CD8-positive, alpha-beta memory T cell (primary cell): ENCODE data around the gene ABCC4. TPM values are rescaled to one million over a fixed set of nuclear protein-coding genes. Genes with fewer than 3 reads are reported as not detected.
"Not testable (repeated sequence)": the region's sequence is repeated elsewhere in the genome, so short reads cannot be mapped to it uniquely, and the experiment has no call there.

ENCODE experiments used
- CTCF ChIA-PET: fragments of 350-600 bp; sonication (Branson Sonifier 250); formaldehyde crosslinking; loops from one replicate; lab custom pipeline; 2021; ENCODE audit warnings: antibody characterized with exemption; lab: Charles Lee
- POLR2A ChIA-PET: fragments of 350-600 bp; sonication (Branson Sonifier 250); formaldehyde crosslinking; loops from one replicate; lab custom pipeline; 2021; ENCODE audit warnings: antibody characterized with exemption; lab: Charles Lee
- DNase-seq, 5 donors: peaks; one replicate each; pipeline versions ENCODE4 v3.0.0 to v3.0.0-alpha.2; 2020 to 2022; ENCODE audit warnings: mixed read lengths in 1 of 5
- H3K27ac ChIP-seq: one replicate; pipeline ENCODE4 v1.7.0; 2013; ENCODE audit warnings: low read depth, mild to moderate bottlenecking, low read length, moderate library complexity
- H3K27me3 ChIP-seq: 2 replicates; pipeline ENCODE4 v1.7.0; 2013; ENCODE audit warnings: low read length, mild to moderate bottlenecking; ENCODE audit not compliant: insufficient read depth, poor library complexity, severe bottlenecking
- H3K36me3 ChIP-seq: 2 replicates; pipeline ENCODE4 v1.7.0; 2013; ENCODE audit warnings: mild to moderate bottlenecking, low read length, moderate library complexity; ENCODE audit not compliant: insufficient read depth
- H3K4me1 ChIP-seq: 2 replicates; pipeline ENCODE4 v1.7.0; 2013; ENCODE audit warnings: mild to moderate bottlenecking, low read length, moderate library complexity; ENCODE audit not compliant: insufficient read depth
- H3K4me3 ChIP-seq: 2 replicates; pipeline ENCODE4 v1.7.0; 2013; ENCODE audit warnings: mild to moderate bottlenecking, low read length
- H3K9me3 ChIP-seq: 2 replicates; pipeline ENCODE4 v1.7.0; 2013; ENCODE audit warnings: mild to moderate bottlenecking, low read length
- H3K27ac Mint-ChIP-seq, 8 donors: one replicate each; pipeline ENCODE4 v1.8.0; 2020 to 2021; ENCODE audit warnings: mixed read lengths in 8 of 8, mild to moderate bottlenecking in 6 of 8, inconsistent platforms in 3 of 8, moderate library complexity in 3 of 8
- H3K27me3 Mint-ChIP-seq, 2 donors: one replicate each; pipeline ENCODE4 v1.8.0; 2020 to 2021; ENCODE audit warnings: mixed read lengths in 2 of 2, mild to moderate bottlenecking in 1 of 2, moderate library complexity in 1 of 2
- H3K36me3 Mint-ChIP-seq, 3 donors: one replicate each; pipeline ENCODE4 v1.8.0; 2020 to 2021; ENCODE audit warnings: mixed read lengths in 3 of 3, inconsistent platforms in 1 of 3, mild to moderate bottlenecking in 1 of 3
- H3K4me1 Mint-ChIP-seq, 3 donors: one replicate each; pipeline ENCODE4 v1.8.0; 2020 to 2021; ENCODE audit warnings: mixed read lengths in 3 of 3, inconsistent platforms in 1 of 3, mild to moderate bottlenecking in 1 of 3
- H3K4me3 Mint-ChIP-seq, 7 donors: one replicate each; pipeline ENCODE4 v1.8.0; 2020 to 2021; ENCODE audit warnings: mixed read lengths in 7 of 7, mild to moderate bottlenecking in 6 of 7, moderate library complexity in 4 of 7, inconsistent platforms in 2 of 7
- H3K9me3 Mint-ChIP-seq, 5 donors: one replicate each; pipeline ENCODE4 v1.8.0; 2020 to 2022; ENCODE audit warnings: mixed read lengths in 5 of 5, mild to moderate bottlenecking in 3 of 5, moderate library complexity in 2 of 5, inconsistent platforms in 1 of 5
- polyA plus RNA-seq: library from polyadenylated mRNA; unstranded; fragments of 300-500 nt; fragmentation: Illumina TruSeq; gene quantifications from one replicate; pipeline ENCODE4 v1.2.3, GENCODE V29; 2021
- total RNA-seq, 2 experiments: library from RNA; stranded (reverse); gene quantifications; one replicate each; pipeline ENCODE4 v1.2.3, GENCODE V29; 2021

Gene ABCC4
- total and polyA plus RNA-seq, 3 experiments from 2014 or later, result 3.0 to 12.5 (median 11.2) TPM

DNA sequence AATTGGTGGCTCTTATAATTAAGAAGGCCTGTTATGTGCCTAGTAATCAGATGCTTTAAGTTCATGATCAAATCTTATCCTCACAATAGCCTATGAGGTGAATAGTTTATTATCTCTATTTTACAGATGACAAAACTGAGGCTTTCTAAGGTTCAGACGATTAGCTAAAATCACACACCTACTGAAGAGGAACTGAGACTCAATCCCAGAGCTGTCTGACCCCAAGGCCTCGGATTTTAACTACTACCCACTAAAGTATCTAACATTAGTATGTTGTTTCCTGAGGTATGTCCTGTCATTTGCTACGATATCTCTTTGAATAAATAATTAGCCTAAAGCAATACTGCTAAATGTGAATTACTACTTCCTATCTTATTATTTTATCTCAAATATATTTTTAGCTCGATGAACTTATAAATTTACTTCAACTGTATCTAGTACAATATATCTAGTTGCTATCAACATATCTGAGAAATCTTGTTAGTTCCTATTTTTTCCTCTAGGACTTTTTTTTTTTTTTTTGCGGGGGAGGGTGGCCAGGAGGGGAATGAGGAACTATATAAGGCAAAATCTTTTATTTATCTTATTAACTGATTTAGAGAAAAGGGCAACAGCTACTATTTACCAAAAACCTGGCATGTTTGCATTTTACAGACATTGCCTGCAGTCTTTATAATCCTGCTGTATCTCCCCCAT, 118.5 kb downstream of the ABCC4 start:
- peaks cover 24 to 56% (median 43%) of the 10 kb centered on the region in 3 donors for H3K4me1 Mint-ChIP-seq
- H3K4me3 Mint-ChIP-seq, result no peak overlapping the region
- no peak overlapping the region for H3K27ac Mint-ChIP-seq
- no peak for DNase-seq
- no peaks in the 10 kb centered on the region for H3K27me3 Mint-ChIP-seq
- POLR2A ChIA-PET, result no interaction called here
- no peaks in the 10 kb centered on the region for H3K36me3 ChIP-seq
- H3K4me3 ChIP-seq, result no peak overlapping the region
- peaks cover 51% of the 10 kb centered on the region for H3K4me1 ChIP-seq
- H3K27ac ChIP-seq, result no peak overlapping the region
- no peaks in the 10 kb centered on the region for H3K27me3 ChIP-seq
- peaks cover 16 to 29% (median 20%) of the 10 kb centered on the region in 3 donors for H3K36me3 Mint-ChIP-seq
- peaks cover 0 to 3% (median 0%) of the 10 kb centered on the region in 5 donors for H3K9me3 Mint-ChIP-seq
- CTCF ChIA-PET, result interaction anchor here (1.0 to 2.2 kb wide), 3 partner anchors 10 to 221 kb away, joined by 3 to 10 read pairs (median 3); no protein-coding TSS in a partner anchor
- peaks cover 5% of the 10 kb centered on the region for H3K9me3 ChIP-seq

DNA sequence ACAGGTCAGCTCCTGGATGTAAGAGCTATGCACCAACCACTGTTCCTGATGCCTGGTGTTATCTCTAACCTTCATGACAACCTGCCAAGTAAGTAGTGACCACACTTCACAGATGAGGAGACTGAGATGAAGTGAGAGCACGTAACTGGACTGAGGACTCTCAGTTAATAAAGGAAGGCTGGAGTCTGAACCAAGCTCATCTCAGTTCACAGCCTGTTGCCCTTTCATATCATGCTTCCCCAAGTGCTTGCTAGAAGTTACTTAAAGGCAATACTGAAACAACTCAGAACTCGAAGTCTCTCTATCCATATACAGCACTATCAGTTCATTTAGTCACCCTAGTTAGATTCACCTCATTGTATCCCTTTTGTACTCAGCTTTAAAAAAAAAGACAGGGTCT, 119.7 kb downstream of the ABCC4 start:
- Mint-ChIP-seq H3K4me3 (no peak overlapping the region), H3K4me1 (peaks cover 23 to 57% (median 38%) of the 10 kb centered on the region in 3 donors), H3K36me3 (peaks cover 21 to 33% (median 31%) of the 10 kb centered on the region in 3 donors), H3K27me3 (no peaks in the 10 kb centered on the region), H3K27ac (peak overlapping the region in 3 of 8 donors; percentile 18 to 74 (median 40)), H3K9me3 (peaks cover 0 to 3% (median 0%) of the 10 kb centered on the region in 5 donors)
- Histone ChIP-seq H3K36me3 (no peaks in the 10 kb centered on the region), H3K27ac (no peak overlapping the region), H3K4me1 (peaks cover 57% of the 10 kb centered on the region), H3K4me3 (no peak overlapping the region), H3K9me3 (peaks cover 5% of the 10 kb centered on the region), H3K27me3 (no peaks in the 10 kb centered on the region)
- no peak for DNase-seq
- POLR2A ChIA-PET, result no interaction called here
- CTCF ChIA-PET, result interaction anchor here (0.9 to 2.2 kb wide), 3 partner anchors 11 to 223 kb away, joined by 3 to 10 read pairs (median 3); no protein-coding TSS in a partner anchor

DNA sequence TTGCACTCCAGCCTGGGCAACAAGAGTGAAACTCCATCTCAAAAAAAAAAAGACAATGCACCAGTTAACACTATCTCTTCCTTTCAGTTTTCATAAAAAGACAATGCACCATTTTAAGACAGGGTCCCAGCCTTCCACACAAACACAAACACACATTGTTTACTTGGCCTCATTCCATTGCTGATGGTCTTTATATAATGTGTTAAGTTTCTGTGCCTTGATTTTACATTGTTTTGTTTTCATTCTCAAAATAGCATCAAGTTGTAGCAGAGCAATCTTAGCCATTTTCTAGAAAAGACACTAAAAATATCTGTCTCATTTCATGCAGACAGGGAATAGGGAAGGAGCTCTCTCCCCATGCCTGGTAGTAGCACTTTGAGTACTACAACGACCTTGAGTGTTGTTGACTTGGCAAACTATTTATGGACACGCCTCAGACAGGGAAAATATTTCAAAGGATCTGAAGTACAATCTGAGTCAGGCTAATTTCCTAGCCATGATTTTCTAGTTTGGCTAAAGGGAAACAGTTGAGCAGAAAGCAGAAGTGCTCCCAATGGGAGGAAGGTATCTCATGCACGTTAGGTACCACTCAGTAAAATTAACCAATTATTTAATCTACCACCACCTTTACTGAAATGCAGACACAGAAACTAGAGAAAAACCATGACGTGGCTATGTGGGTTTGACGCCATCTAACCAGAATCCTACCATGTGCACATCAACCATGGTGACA, 120.6 kb downstream of the ABCC4 start:
- Histone ChIP-seq H3K4me3 (no peak overlapping the region), H3K27ac (no peak overlapping the region), H3K9me3 (peaks cover 5% of the 10 kb centered on the region), H3K36me3 (no peaks in the 10 kb centered on the region), H3K4me1 (peaks cover 52% of the 10 kb centered on the region), H3K27me3 (no peaks in the 10 kb centered on the region)
- no peak for DNase-seq
- ChIA-PET POLR2A (no interaction called here), CTCF (interaction anchor here (0.9 to 1.2 kb wide), 2 partner anchors 8 to 224 kb away, joined by 3 read pairs; no protein-coding TSS in a partner anchor)
- H3K27ac Mint-ChIP-seq, result peak overlapping the region in 1 of 8 donors; percentile 49
- peak overlapping the region in 1 of 7 donors; percentile 23 for H3K4me3 Mint-ChIP-seq
- peaks cover 23 to 36% (median 33%) of the 10 kb centered on the region in 3 donors for H3K36me3 Mint-ChIP-seq
- H3K9me3 Mint-ChIP-seq, result peaks cover 0 to 3% (median 0%) of the 10 kb centered on the region in 5 donors
- H3K4me1 Mint-ChIP-seq, result peaks cover 15 to 50% (median 29%) of the 10 kb centered on the region in 3 donors
- H3K27me3 Mint-ChIP-seq, result no peaks in the 10 kb centered on the region

DNA sequence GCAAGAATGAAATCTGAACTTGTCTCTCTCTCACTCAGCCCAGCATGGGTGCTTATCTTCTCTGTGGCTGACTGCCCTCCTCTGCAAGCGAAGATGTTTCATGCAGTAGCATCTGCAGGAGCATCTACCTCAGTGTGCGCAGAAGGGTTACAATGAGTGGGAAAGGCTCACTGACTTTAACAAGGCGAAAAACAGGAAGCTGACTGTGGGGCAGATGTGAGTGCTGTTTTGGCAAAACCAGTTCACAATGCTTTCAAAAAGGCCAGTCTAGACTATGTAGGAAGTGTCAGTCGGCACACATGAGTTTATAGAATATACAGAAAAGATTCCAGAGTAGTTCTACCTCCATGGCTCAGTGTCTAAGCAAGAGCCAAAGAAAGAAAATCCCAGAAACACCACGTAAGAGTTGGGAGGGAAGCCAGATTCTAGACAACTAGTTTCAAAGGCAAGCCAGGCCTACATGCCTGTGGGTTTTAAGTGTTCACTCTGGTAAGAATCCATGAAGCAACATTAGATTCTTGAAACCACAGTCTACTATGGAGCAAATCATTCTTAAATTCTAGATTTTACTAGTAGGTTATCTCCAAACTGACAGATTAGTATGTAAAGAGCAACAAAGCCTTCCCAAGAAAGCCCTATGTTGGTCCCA, 124.5 kb downstream of the ABCC4 start:
- Mint-ChIP-seq H3K4me3 (no peak overlapping the region), H3K27ac (peak overlapping the region in 3 of 8 donors; percentile 43 to 76 (median 72)), H3K4me1 (peaks cover 2 to 26% (median 8%) of the 10 kb centered on the region in 3 donors), H3K36me3 (peaks cover 34 to 62% (median 48%) of the 10 kb centered on the region in 3 donors), H3K9me3 (peaks cover 0 to 3% (median 0%) of the 10 kb centered on the region in 5 donors), H3K27me3 (no peaks in the 10 kb centered on the region)
- Histone ChIP-seq H3K27me3 (no peaks in the 10 kb centered on the region), H3K36me3 (no peaks in the 10 kb centered on the region), H3K9me3 (peaks cover 5% of the 10 kb centered on the region), H3K4me3 (no peak overlapping the region), H3K4me1 (peaks cover 25% of the 10 kb centered on the region), H3K27ac (no peak overlapping the region)
- peak in 1 of 5 donors; percentile 39 for DNase-seq
- ChIA-PET CTCF (interaction anchor here (1.5 kb wide), 1 partner anchor 228 kb away, joined by 5 read pairs; no protein-coding TSS in a partner anchor), POLR2A (no interaction called here)

DNA sequence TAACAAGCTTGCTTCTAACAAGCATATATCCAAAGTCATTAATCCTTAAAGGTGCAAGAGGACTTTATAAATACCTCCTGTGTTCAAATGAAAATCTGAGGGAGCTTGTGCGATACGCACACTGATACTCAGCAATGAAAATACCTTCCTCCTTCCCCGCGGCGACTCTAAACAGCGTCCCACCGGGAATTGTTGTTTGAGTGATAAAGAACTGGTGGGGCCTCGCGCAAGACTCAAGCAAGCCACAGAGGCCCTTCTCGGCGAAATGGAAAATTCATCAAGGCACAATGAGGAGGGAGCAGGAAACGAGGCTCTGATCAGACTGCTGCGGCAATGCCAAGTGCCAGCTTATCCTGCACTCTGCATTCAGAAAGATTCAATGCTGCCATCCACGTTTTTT, 126.7 kb downstream of the ABCC4 start:
- CTCF ChIA-PET, result no interaction called here
- Mint-ChIP-seq H3K27me3 (no peaks in the 10 kb centered on the region), H3K9me3 (peaks cover 0 to 3% (median 0%) of the 10 kb centered on the region in 5 donors)

DNA sequence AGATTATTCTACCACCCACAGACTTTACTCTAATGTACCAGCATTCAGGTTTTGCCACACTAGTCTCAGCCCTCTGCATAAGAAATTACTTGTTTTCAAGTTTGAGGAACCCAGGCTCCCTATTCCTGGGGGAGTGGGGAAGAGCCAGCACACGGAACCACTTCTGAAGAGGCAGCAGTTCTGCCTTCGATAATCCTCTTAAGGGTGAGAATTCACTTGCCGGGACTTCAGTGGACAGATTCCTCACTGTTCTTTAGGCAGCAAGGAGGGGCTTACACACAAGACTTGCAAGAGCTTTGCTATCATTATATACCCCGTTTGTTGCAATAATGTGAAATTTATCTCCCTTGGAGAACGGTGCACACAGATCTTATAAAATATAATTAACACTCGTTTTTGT, 133.1 kb downstream of the ABCC4 start:
- Histone ChIP-seq H3K27me3 (no peaks in the 10 kb centered on the region), H3K4me3 (no peak overlapping the region), H3K36me3 (no peaks in the 10 kb centered on the region), H3K9me3 (no peaks in the 10 kb centered on the region), H3K4me1 (no peaks in the 10 kb centered on the region), H3K27ac (no peak overlapping the region)
- Mint-ChIP-seq H3K9me3 (no peaks in the 10 kb centered on the region), H3K4me3 (no peak overlapping the region), H3K27me3 (no peaks in the 10 kb centered on the region), H3K4me1 (no peaks in the 10 kb centered on the region), H3K27ac (no peak overlapping the region), H3K36me3 (peaks cover 13 to 56% (median 25%) of the 10 kb centered on the region in 3 donors)
- POLR2A ChIA-PET, result no interaction called here
- CTCF ChIA-PET, result no interaction called here
- no peak for DNase-seq

More for the DNA sequence above, 126.7 kb downstream of the ABCC4 start:
- Mint-ChIP-seq H3K4me1 (peaks cover 0 to 5% (median 0%) of the 10 kb centered on the region in 3 donors), H3K27ac (no peak overlapping the region), H3K4me3 (no peak overlapping the region), H3K36me3 (peaks cover 30 to 68% (median 45%) of the 10 kb centered on the region in 3 donors)
- DNase-seq, result no peak
- Histone ChIP-seq H3K27ac (no peak overlapping the region), H3K9me3 (peaks cover 5% of the 10 kb centered on the region), H3K27me3 (no peaks in the 10 kb centered on the region), H3K4me1 (peaks cover 22% of the 10 kb centered on the region), H3K4me3 (no peak overlapping the region), H3K36me3 (no peaks in the 10 kb centered on the region)
- POLR2A ChIA-PET, result no interaction called here

DNA sequence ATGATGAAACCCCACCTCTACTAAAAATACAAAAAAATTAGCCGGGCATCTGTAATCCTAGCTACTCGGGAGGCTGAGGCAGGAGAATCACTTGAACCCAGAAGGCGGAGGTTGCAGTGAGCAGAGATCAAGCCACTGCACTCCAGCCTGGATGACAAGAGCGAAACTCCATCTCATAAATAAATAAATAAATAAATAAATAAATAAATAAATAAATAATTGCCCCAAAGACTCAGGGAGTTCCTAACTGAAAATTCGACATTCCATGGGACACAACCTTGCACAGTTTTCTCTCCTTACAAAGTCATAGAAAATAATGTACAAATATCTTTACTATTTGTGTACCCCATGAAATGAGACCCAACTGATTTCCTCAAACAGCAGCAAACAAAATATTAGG, 134.2 kb downstream of the ABCC4 start:
- H3K9me3 Mint-ChIP-seq, H3K27ac ChIP-seq, H3K27ac Mint-ChIP-seq, H3K27me3 ChIP-seq, DNase-seq, H3K4me1 ChIP-seq, H3K27me3 Mint-ChIP-seq, H3K9me3 ChIP-seq, H3K4me1 Mint-ChIP-seq, CTCF ChIA-PET, H3K4me3 Mint-ChIP-seq, POLR2A ChIA-PET, H3K36me3 ChIP-seq, H3K4me3 ChIP-seq: not testable (repeated sequence)
- H3K36me3 Mint-ChIP-seq, result peaks cover 10 to 53% (median 24%) of the 10 kb centered on the region in 3 donors
